K562 (cell line): ENCODE data around the gene PAIP1. TPM values are rescaled to one million over a fixed set of nuclear protein-coding genes. Genes with fewer than 3 reads are reported as not detected.

Experiments used
- ATF1 ChIP-seq, 2 experiments: fragments of 450-650 bp in 1 of 2; IDR thresholded peaks; 2 replicates each; pipeline ENCODE4 v1.6.1; 2016; ENCODE audit warnings: missing compliant biosample characterization in 1 of 2, missing genetic modification characterization in 1 of 2
- CBX5 ChIP-seq: IDR thresholded peaks from 2 replicates; pipeline ENCODE4 v1.6.1; 2014; ENCODE audit warnings: low read depth, borderline replicate concordance
- FOXK2 ChIP-seq, 2 experiments: fragments of 450-650 bp; IDR thresholded peaks in 1 of 2; conservative IDR thresholded peaks in 1 of 2; 2 replicates each; pipeline ENCODE4 v1.6.1; 2016; ENCODE audit warnings: low read depth in 2 of 2, mild to moderate bottlenecking in 1 of 2
- FOXM1 ChIP-seq, 2 experiments: fragments of 450-650 bp in 1 of 2; sonication (generic) in 1 of 2; formaldehyde crosslinking in 1 of 2; IDR thresholded peaks; 2 replicates each; pipeline versions ENCODE4 v1.6.1 to v1.9.0; 2017 to 2022; ENCODE audit warnings: low read depth in 2 of 2, mild to moderate bottlenecking in 2 of 2, missing genetic modification reagents in 1 of 2, moderate library complexity in 1 of 2
- GABPB2 ChIP-seq: fragments of 250-450 bp; sonication (Bioruptor Pico); conservative IDR thresholded peaks from 2 replicates; pipeline ENCODE4 v1.5.1; 2021; ENCODE audit warnings: mild to moderate bottlenecking
- HDAC3 ChIP-seq: fragments of 450-650 bp; IDR thresholded peaks from 2 replicates; pipeline ENCODE4 v1.6.1; 2018; ENCODE audit warnings: borderline replicate concordance, mild to moderate bottlenecking, moderate library complexity; ENCODE audit not compliant: partially characterized antibody
- HDAC8 ChIP-seq: fragments of 450-650 bp; IDR thresholded peaks from 2 replicates; pipeline ENCODE4 v1.6.1; 2016; ENCODE audit warnings: mild to moderate bottlenecking, missing genetic modification characterization, moderate library complexity, missing compliant biosample characterization
- KLF1 ChIP-seq: fragments of 450-650 bp; IDR thresholded peaks from 2 replicates; pipeline ENCODE4 v1.6.1; 2016; ENCODE audit warnings: missing genetic modification characterization, missing compliant biosample characterization
- MAFK ChIP-seq: IDR thresholded peaks from 2 replicates; pipeline ENCODE4 v1.6.1; 2011; ENCODE audit warnings: low read length, improper control_type of control experiment
- MIER1 ChIP-seq: fragments of 450-650 bp; IDR thresholded peaks from 2 replicates; pipeline ENCODE4 v1.6.1; 2016; ENCODE audit warnings: antibody characterized with exemption, mild to moderate bottlenecking, low read depth
- POLR2B ChIP-seq: fragments of 450-650 bp; IDR thresholded peaks from 2 replicates; pipeline ENCODE4 v1.6.1; 2018; ENCODE audit warnings: low read depth; ENCODE audit not compliant: partially characterized antibody
- PURB ChIP-seq: sonication (generic); formaldehyde crosslinking; IDR thresholded peaks from 2 replicates; pipeline ENCODE4 v1.9.0; 2021; ENCODE audit warnings: low read depth, mild to moderate bottlenecking, missing genetic modification reagents
- SLC30A9 ChIP-seq: fragments of 250-450 bp; sonication (Bioruptor Pico); IDR thresholded peaks from 2 replicates; pipeline ENCODE4 v1.8.0; 2022; ENCODE audit warnings: mild to moderate bottlenecking, moderate library complexity
- STAT5B ChIP-seq: fragments of 250-450 bp; sonication (Bioruptor Pico); IDR thresholded peaks from 2 replicates; pipeline ENCODE4 v1.8.0; 2021; ENCODE audit warnings: mild to moderate bottlenecking, inconsistent platforms
- ZKSCAN8 ChIP-seq: fragments of 200-800 bp; sonication (Bioruptor generic); IDR thresholded peaks from 2 replicates; pipeline ENCODE4 v1.6.1; 2016; ENCODE audit warnings: missing genetic modification characterization, missing compliant biosample characterization
- ZNF76 ChIP-seq: fragments of 250-450 bp; sonication (Bioruptor Pico); IDR thresholded peaks from 2 replicates; pipeline ENCODE4 v1.4.0; 2020; ENCODE audit warnings: mild to moderate bottlenecking, moderate library complexity, borderline replicate concordance
- polyA plus RNA-seq, 8 experiments: library from polyadenylated mRNA; depleted of rRNA in 4 of 8; stranded (reverse) in 5 of 8; unstranded in 3 of 8; fragments of >200 nt; fragmentation: Nextera tagmentation in 2 of 8; fragmentation: Illumina TruSeq in 1 of 8; extraction: Ambion mirVana in 2 of 8; extraction: Trizol in 1 of 8; gene quantifications; 2 replicates each; pipeline versions ENCODE4 v1.2.1 to v1.2.3, GENCODE V29; 2011 to 2014; ENCODE audit warnings: inconsistent platforms in 1 of 8, missing spikeins in 1 of 8
- total RNA-seq, 7 experiments: library from RNA; depleted of rRNA in 6 of 7; stranded (reverse); fragments of >200 nt in 6 of 7; fragmentation: Illumina TruSeq in 2 of 7; extraction: Trizol in 2 of 7; gene quantifications; 2 replicates each; pipeline versions ENCODE4 v1.2.1 to v1.2.3, GENCODE V29; 2011 to 2021; ENCODE audit warnings: low replicate concordance in 1 of 7
- TF ChIP-seq, protein P1 (sequence below), 2 experiments: fragments of 450-650 bp; IDR thresholded peaks; 2 replicates each; pipeline ENCODE4 v1.6.1; 2016; ENCODE audit warnings: mild to moderate bottlenecking in 2 of 2, borderline replicate concordance in 1 of 2, low read depth in 1 of 2, moderate library complexity in 1 of 2
- TF ChIP-seq, protein P2 (sequence below): fragments of 250-450 bp; sonication (Bioruptor Pico); IDR thresholded peaks from 2 replicates; pipeline ENCODE4 v1.8.0; 2021; ENCODE audit warnings: mild to moderate bottlenecking, moderate library complexity

The PAIP1 gene
- total and polyA plus RNA-seq, 9 of the 15 experiments (the other 6 are each of a cell fraction or from before 2014, with no cell fraction given), result 51.7 to 181 (median 102) TPM

DNA sequence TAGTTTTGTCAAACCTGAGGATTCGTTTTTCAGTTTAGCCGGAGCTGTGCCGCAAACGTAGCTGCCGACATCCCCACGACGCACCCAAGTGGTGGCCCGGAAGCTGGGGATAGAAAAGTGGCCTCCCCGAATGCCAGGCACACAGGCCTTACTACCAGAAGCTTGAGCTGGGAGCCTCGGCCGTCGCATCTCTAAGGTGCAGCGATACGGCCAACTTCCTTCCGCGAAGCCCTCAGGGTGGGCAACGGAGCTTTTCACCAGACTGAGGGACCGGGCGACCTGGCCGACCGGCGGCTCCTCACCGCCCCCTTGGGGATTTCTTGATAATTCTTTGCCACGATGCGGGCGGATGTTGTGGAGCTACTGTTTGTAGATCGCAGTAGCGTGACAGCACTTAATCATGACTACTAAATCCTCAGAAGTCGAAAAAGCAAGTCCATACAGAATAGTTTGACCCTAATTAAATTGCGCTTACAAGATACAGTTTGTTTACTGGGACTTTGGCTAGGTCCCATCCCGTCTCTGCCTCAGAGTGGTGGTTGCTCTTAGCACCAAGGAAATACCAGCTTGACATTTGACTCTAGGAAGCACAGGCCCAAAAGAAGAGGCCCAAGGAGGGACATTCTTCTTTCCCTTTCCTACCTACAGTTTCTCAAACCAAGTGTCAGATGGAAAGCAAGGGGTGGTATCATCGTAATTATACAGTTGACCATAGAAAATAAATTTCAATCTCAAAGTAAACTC is 72.6 kb downstream of the PAIP1 start (continued):
- TF ChIP-seq, protein P1, sequence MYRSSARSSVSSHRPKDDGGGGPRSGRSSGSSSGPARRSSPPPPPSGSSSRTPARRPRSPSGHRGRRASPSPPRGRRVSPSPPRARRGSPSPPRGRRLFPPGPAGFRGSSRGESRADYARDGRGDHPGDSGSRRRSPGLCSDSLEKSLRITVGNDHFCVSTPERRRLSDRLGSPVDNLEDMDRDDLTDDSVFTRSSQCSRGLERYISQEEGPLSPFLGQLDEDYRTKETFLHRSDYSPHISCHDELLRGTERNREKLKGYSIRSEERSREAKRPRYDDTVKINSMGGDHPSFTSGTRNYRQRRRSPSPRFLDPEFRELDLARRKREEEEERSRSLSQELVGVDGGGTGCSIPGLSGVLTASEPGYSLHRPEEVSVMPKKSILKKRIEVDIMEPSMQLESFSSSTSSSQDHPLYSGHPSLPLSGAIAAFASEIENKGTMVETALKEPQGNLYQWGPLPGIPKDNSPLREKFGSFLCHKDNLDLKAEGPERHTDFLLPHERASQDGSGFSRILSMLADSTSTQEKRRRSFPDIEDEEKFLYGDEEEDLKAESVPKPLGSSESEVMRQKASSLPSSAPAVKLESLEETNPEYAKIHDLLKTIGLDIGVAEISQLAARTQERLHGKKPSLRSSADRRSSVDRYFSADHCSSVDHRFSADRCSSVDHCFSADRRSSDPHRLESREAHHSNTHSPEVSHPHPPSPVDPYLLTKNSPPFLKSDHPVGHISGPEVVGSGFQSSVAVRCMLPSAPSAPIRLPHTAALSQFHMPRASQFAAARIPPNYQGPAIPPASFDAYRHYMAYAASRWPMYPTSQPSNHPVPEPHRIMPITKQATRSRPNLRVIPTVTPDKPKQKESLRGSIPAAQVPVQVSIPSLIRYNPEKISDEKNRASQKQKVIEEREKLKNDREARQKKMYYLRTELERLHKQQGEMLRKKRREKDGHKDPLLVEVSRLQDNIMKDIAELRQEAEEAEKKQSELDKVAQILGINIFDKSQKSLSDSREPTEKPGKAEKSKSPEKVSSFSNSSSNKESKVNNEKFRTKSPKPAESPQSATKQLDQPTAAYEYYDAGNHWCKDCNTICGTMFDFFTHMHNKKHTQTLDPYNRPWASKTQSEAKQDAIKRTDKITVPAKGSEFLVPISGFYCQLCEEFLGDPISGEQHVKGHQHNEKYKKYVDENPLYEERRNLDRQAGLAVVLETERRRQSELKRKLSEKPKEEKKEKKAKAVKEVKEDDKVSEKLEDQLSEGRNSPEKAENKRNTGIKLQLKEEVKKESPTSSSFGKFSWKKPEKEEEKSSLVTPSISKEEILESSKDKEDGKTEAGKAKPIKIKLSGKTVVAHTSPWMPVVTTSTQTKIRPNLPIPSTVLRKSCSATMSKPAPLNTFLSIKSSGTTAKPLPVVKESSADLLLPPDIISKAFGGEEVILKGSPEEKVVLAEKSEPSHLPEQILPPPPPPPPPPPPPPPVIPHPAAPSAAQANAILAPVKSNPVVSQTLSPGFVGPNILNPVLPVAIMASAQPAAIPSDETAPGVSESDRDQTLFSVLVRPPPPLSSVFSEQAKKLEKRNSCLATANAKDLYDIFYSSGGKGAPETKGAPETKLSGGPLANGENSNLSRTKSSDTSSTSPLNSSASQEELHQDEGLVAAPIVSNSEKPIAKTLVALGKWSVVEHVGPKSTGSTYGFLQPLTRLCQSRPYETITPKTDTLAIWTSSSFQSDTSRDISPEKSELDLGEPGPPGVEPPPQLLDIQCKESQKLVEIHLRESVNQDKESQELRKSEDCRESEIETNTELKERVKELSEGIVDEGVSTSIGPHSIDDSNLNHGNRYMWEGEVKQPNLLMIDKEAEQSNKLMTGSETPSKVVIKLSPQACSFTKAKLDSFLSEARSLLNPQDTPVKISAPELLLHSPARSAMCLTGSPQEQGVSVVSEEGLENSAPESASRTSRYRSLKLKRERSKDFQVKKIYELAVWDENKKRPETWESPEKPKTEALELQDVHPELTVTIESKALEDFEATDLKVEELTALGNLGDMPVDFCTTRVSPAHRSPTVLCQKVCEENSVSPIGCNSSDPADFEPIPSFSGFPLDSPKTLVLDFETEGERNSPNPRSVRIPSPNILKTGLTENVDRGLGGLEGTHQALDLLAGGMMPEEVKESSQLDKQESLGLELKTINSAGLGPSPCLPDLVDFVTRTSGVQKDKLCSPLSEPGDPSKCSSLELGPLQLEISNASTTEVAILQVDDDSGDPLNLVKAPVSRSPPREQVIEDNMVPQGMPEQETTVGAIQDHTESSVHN (IDR thresholded peaks at IDR 0.05; ENCODE audit: borderline replicate concordance in 1 of 2, low read depth in 1 of 2), result no peak
- TF ChIP-seq SLC30A9 (CRISPR knock-in tag) (no peak), FOXM1 (IDR thresholded peaks at IDR 0.05; ENCODE audit: low read depth) (no peak), FOXM1 (CRISPR knock-in tag; IDR thresholded peaks at IDR 0.05; ENCODE audit: low read depth) (no peak), STAT5B (no peak), GABPB2 (no peak), HDAC3 (peak; percentile 39), POLR2B (no peak), HDAC8 (tag) (no peak), ZNF76 (CRISPR knock-in tag) (no peak), ZKSCAN8 (CRISPR knock-in tag) (0 out of 2 replicates have a peak, but pooled peaks have one; percentile 39), KLF1 (tag) (peak; percentile 76), FOXK2 (conservative IDR thresholded peaks at IDR 0.05 in 1 of 2, IDR thresholded peaks at IDR 0.05 in 1 of 2; ENCODE audit: low read depth in 2 of 2) (peak in 1 of 2 experiments; percentile 31), MIER1 (no peak; the same call in 1 of the 2 replicates), CBX5 (no peak), MAFK (no peak), PURB (CRISPR knock-in tag) (no peak), ATF1 (CRISPR knock-in tag; IDR thresholded peaks at IDR 0.05) (no peak), ATF1 (tag; IDR thresholded peaks at IDR 0.05) (peak; percentile 92)
- TF ChIP-seq, protein P2, sequence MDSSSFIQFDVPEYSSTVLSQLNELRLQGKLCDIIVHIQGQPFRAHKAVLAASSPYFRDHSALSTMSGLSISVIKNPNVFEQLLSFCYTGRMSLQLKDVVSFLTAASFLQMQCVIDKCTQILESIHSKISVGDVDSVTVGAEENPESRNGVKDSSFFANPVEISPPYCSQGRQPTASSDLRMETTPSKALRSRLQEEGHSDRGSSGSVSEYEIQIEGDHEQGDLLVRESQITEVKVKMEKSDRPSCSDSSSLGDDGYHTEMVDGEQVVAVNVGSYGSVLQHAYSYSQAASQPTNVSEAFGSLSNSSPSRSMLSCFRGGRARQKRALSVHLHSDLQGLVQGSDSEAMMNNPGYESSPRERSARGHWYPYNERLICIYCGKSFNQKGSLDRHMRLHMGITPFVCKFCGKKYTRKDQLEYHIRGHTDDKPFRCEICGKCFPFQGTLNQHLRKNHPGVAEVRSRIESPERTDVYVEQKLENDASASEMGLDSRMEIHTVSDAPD (CRISPR knock-in tag), result no peak
